IMR-90 (cell line): Measurements from ENCODE around the gene CFAP45. TPM values are rescaled to one million over a fixed set of nuclear protein-coding genes. Genes with fewer than 3 reads are reported as not detected.

ENCODE experiments used
- ATAC-seq: fragments of 200-7000 bp; cut with Tn5 transposase; 2 replicates; pipeline ENCODE4 v1.9.1; 2020; ENCODE audit warnings: low read depth, mild to moderate bottlenecking, moderate library complexity
- BruUV-seq: library from RNA; stranded (reverse); fragments of 400-500 nt; replicated peaks from 2 replicates; lab custom pipeline; 2021; lab: Mats Ljungman, UMichigan
- CTCF ChIA-PET: fragments of 300-600 bp; formaldehyde crosslinking; extraction: SDS; loops from one replicate; lab custom pipeline; 2021; ENCODE audit warnings: antibody characterized with exemption; lab: Yijun Ruan, JAX
- POLR2A ChIA-PET: fragments of 300-600 bp; sonication (Branson Sonifier 250); formaldehyde crosslinking; loops from one replicate; lab custom pipeline; 2022; ENCODE audit warnings: antibody characterized with exemption; ENCODE audit not compliant: unreplicated experiment; lab: Charles Lee
- DNase-seq: peaks from one replicate; pipeline ENCODE4 v3.0.0; 2013
- H2AFZ ChIP-seq: replicated peaks from 2 replicates; pipeline ENCODE3; 2013; ENCODE audit warnings: low read length, mild to moderate bottlenecking; ENCODE audit not compliant: poor library complexity
- H2AK5ac ChIP-seq: 2 replicates; pipeline ENCODE4 v1.6.1; 2013; ENCODE audit warnings: low read depth, low read length, inconsistent platforms
- H2AK9ac ChIP-seq: replicated peaks from 2 replicates; pipeline ENCODE3; 2013; ENCODE audit warnings: mild to moderate bottlenecking, low read depth, low read length, moderate library complexity; ENCODE audit not compliant: poor library complexity
- H2BK120ac ChIP-seq: 2 replicates; pipeline ENCODE4 v1.6.1; 2013; ENCODE audit warnings: low read depth, low read length, inconsistent platforms
- H2BK15ac ChIP-seq: 3 replicates; pipeline ENCODE4 v1.6.1; 2013; ENCODE audit warnings: low read depth, low read length, inconsistent platforms
- H2BK20ac ChIP-seq: 2 replicates; pipeline ENCODE4 v1.6.1; 2013; ENCODE audit warnings: low read depth, mild to moderate bottlenecking, inconsistent platforms, low read length, moderate library complexity
- H2BK5ac ChIP-seq: 2 replicates; pipeline ENCODE4 v1.6.1; 2013; ENCODE audit warnings: mild to moderate bottlenecking, low read depth, low read length, inconsistent platforms; ENCODE audit not compliant: poor library complexity, severe bottlenecking
- H3K14ac ChIP-seq: replicated peaks from 2 replicates; pipeline ENCODE4 v1.6.1; 2013; ENCODE audit warnings: low read depth, low read length, inconsistent platforms
- H3K18ac ChIP-seq: 2 replicates; pipeline ENCODE4 v1.6.1; 2013; ENCODE audit warnings: low read depth, low read length, control low read depth
- H3K23ac ChIP-seq: 2 replicates; pipeline ENCODE4 v1.6.1; 2013; ENCODE audit warnings: low read depth, low read length, inconsistent platforms
- H3K27ac ChIP-seq: 2 replicates; pipeline ENCODE4 v1.5.1; 2013; ENCODE audit warnings: mild to moderate bottlenecking, control low read depth, low read length; ENCODE audit not compliant: insufficient read depth
- H3K27me3 ChIP-seq: 2 replicates; pipeline ENCODE4 v1.6.1; 2013; ENCODE audit warnings: low read length; ENCODE audit not compliant: control insufficient read depth, insufficient read depth
- H3K36me3 ChIP-seq: 2 replicates; pipeline ENCODE4 v1.6.1; 2013; ENCODE audit warnings: low read length, mixed read lengths; ENCODE audit not compliant: control insufficient read depth, insufficient read depth
- H3K4ac ChIP-seq: 2 replicates; pipeline ENCODE4 v1.6.1; 2013; ENCODE audit warnings: low read depth, low read length, inconsistent platforms
- H3K4me1 ChIP-seq: 2 replicates; pipeline ENCODE4 v1.6.1; 2013; ENCODE audit warnings: low read length, mixed read lengths; ENCODE audit not compliant: control insufficient read depth, insufficient read depth
- H3K4me2 ChIP-seq: 2 replicates; pipeline ENCODE4 v1.6.1; 2013; ENCODE audit warnings: low read depth, mild to moderate bottlenecking, control low read depth, low read length, moderate library complexity
- H3K4me3 ChIP-seq: 2 replicates; pipeline ENCODE4 v1.5.1; 2013; ENCODE audit warnings: low read depth, mild to moderate bottlenecking, control low read depth, low read length, moderate library complexity; ENCODE audit not compliant: insufficient read depth
- H3K56ac ChIP-seq: 2 replicates; pipeline ENCODE4 v1.6.1; 2013; ENCODE audit warnings: low read length, inconsistent platforms; ENCODE audit not compliant: insufficient read depth; ENCODE audit errors: extremely low read depth
- H3K79me1 ChIP-seq, 2 experiments: 2 replicates each; pipeline ENCODE4 v1.6.1; 2013; ENCODE audit warnings: low read length in 2 of 2, inconsistent platforms in 1 of 2, low read depth in 1 of 2
- H3K9ac ChIP-seq: 2 replicates; pipeline ENCODE4 v1.6.1; 2013; ENCODE audit warnings: low read depth, low read length, control low read depth
- H3K9me1 ChIP-seq: 2 replicates; pipeline ENCODE4 v1.6.1; 2013; ENCODE audit warnings: low read length, inconsistent platforms; ENCODE audit not compliant: insufficient read depth
- H3K9me3 ChIP-seq: 2 replicates; pipeline ENCODE4 v1.6.1; 2013; ENCODE audit warnings: low read length; ENCODE audit not compliant: control insufficient read depth, insufficient read depth
- H4K20me1 ChIP-seq: 2 replicates; pipeline ENCODE4 v1.6.1; 2013; ENCODE audit warnings: low read length, inconsistent platforms; ENCODE audit not compliant: insufficient read depth
- H4K5ac ChIP-seq: 2 replicates; pipeline ENCODE4 v1.6.1; 2013; ENCODE audit warnings: mild to moderate bottlenecking, low read depth, low read length, control low read depth
- H4K8ac ChIP-seq, 2 experiments: 2 replicates each; pipeline ENCODE4 v1.6.1; 2013; ENCODE audit warnings: low read depth in 2 of 2, low read length in 2 of 2, control low read depth in 1 of 2, inconsistent platforms in 1 of 2
- H4K91ac ChIP-seq: 2 replicates; pipeline ENCODE4 v1.6.1; 2013; ENCODE audit warnings: low read depth, low read length, inconsistent platforms; ENCODE audit not compliant: insufficient read depth
- BHLHE40 ChIP-seq: fragments of 150-350 bp; IDR thresholded peaks from 2 replicates; pipeline ENCODE4 v1.6.1; 2016; ENCODE audit warnings: mild to moderate bottlenecking, low read depth, low read length
- MXI1 ChIP-seq: IDR thresholded peaks from 2 replicates; pipeline ENCODE4 v1.6.1; 2012; ENCODE audit warnings: low read depth, mild to moderate bottlenecking, low read length, moderate library complexity, borderline replicate concordance
- RFX5 ChIP-seq: IDR thresholded peaks from 2 replicates; pipeline ENCODE4 v1.8.0; 2012; ENCODE audit warnings: low read depth, mild to moderate bottlenecking, low read length, moderate library complexity
- SMC3 ChIP-seq: fragments of 150-350 bp; IDR thresholded peaks from 2 replicates; pipeline ENCODE4 v1.6.1; 2016; ENCODE audit warnings: low read depth, mild to moderate bottlenecking, antibody characterized with exemption, low read length, moderate library complexity
- WGBS, 2 experiments: methylation state at CpG; one replicate each; pipeline versions ENCODE4 v1.1.5 to v1.1.7; 2013; ENCODE audit warnings: missing lambda C conversion rate in 2 of 2; ENCODE audit not compliant: insufficient read length in 1 of 2; ENCODE audit errors: extremely low coverage in 2 of 2; 5-methylcytosine and 5-hydroxymethylcytosine counted together
- dilution Hi-C: fragments of 300-500 bp; cut with HindIII; formaldehyde crosslinking; loops from one replicate; pipeline ENCODE4 v1.14.3; 2018; ENCODE audit warnings: low sequenced_read_pairs; ENCODE audit not compliant: unreplicated experiment
- in situ Hi-C: fragments of 300-500 bp; cut with MboI; formaldehyde crosslinking; loops from 3 replicates; pipeline ENCODE4 v1.14.3; 2019; ENCODE audit warnings: low sequenced_read_pairs, inconsistent platforms, mixed read lengths
- intact Hi-C: fragments of 100-400 bp; cut with micrococcal nuclease; formaldehyde crosslinking; loops from 2 replicates; pipeline ENCODE4 v1.10.0; 2022
- polyA plus RNA-seq, 3 experiments: library from polyadenylated mRNA; depleted of rRNA; stranded (reverse); fragments of >200 nt; gene quantifications; 2 replicates each; pipeline ENCODE4 v1.2.3, GENCODE V29; 2012; ENCODE audit warnings: low replicate concordance in 1 of 3
- total RNA-seq: library from RNA; depleted of rRNA; stranded (reverse); fragments of >200 nt; gene quantifications from 2 replicates; pipeline ENCODE4 v1.2.3, GENCODE V29; 2012

Gene CFAP45
- total and polyA plus RNA-seq, 2 of the 4 experiments (the other 2 are of a cell fraction) = 0.51 to 0.72 TPM

GRCh38 chr1:159832309-159832708 is 67.7 kb downstream of the CFAP45 start:
- H3K23ac ChIP-seq = no peak overlapping the region
- no peaks in the 10 kb centered on the region for H3K27me3 ChIP-seq
- ChIA-PET POLR2A (no interaction called here), CTCF (interaction anchor here (0.8 to 1.9 kb wide), 4 partner anchors 11 to 58 kb away, joined by 3 to 10 read pairs (median 4); no protein-coding TSS in a partner anchor)
- peaks cover 5% of the 10 kb centered on the region; the same call in 1 of the 2 replicates for H3K9me1 ChIP-seq
- H2BK15ac ChIP-seq = no peak overlapping the region
- intact Hi-C loops (loop anchor here (10.0 kb wide), 1 partner anchor 1552 kb away; no protein-coding TSS in a partner anchor), dilution Hi-C loops (no loop called here), in situ Hi-C loops (no loop called here)
- H4K8ac ChIP-seq = no peak overlapping the region
- no peak overlapping the region for H2BK5ac ChIP-seq
- no peak overlapping the region for H3K4me2 ChIP-seq
- no peak overlapping the region for H2AK9ac ChIP-seq
- H3K9ac ChIP-seq = no peak overlapping the region
- BruUV-seq = no TSS peak
- H3K14ac ChIP-seq = no peak overlapping the region
- no peak overlapping the region for H4K5ac ChIP-seq
- no peak overlapping the region for H2BK120ac ChIP-seq
- TF ChIP-seq BHLHE40 (no peak), SMC3 (no peak), RFX5 (no peak), MXI1 (no peak)
- H3K4me1 ChIP-seq = peaks cover 2% of the 10 kb centered on the region
- no peak overlapping the region for H3K56ac ChIP-seq
- ATAC-seq (no peak), DNase-seq (no peak)
- WGBS, 2 experiments = 100% methylated on average over 1 of the region's 2 CpGs; no CpG with 5 or more reads in 1 of the 2 experiments
- H2BK20ac ChIP-seq = no peak overlapping the region
- no peak overlapping the region for H3K4me3 ChIP-seq
- no peak overlapping the region for H2AK5ac ChIP-seq
- no peaks in the 10 kb centered on the region for H4K20me1 ChIP-seq
- no peaks in the 10 kb centered on the region for H3K36me3 ChIP-seq
- H3K27ac ChIP-seq = no peak overlapping the region
- H4K91ac ChIP-seq = no peak overlapping the region
- H3K18ac ChIP-seq = no peak overlapping the region
- no peak overlapping the region for H2AFZ ChIP-seq
- no peaks in the 10 kb centered on the region for H3K9me3 ChIP-seq
- H3K79me1 ChIP-seq = no peaks in the 10 kb centered on the region
- H3K4ac ChIP-seq = no peak overlapping the region
